HG02884 (cell line): ENCODE results near the gene PNMA6A.
"Not testable (repeated sequence)": the region's sequence is repeated elsewhere in the genome, so short reads cannot be mapped to it uniquely, and the experiment has no call there.

Experiments
- ATAC-seq: cut with Tn5 transposase; IDR thresholded peaks from one replicate; pipeline ENCODE4 v1.9.1; 2021; ENCODE audit warnings: mild to moderate bottlenecking, moderate library complexity; ENCODE audit not compliant: unreplicated experiment

PNMA6A gene

DNA sequence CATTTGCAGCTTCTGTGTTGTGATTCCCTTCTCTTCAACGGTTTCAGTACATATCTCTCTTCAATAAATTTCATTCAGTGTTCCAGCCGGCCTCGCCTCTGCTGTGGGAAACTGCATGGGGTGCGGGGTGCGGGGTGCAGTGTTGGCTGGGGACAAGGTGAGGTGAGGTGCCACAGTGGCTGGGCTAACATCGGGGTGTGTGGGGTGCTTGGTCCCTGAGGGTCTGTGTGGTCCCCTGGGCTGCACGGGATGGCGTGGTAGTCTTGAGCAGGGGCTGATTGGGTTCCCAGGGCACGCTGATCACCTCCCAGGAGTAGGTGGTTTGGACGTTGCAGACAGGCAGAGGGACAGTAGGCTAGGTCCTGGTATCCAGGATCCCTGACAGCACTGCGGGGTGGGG lies 2.7 kb downstream of the PNMA6A start:
- ATAC-seq, result no peak

- no peak for ATAC-seq
Observed at GRCh38 chrX:153075366-153075765, 3.1 kb downstream of the PNMA6A start.

GRCh38 chrX:153077437-153078135 lies 5.3 kb downstream of the PNMA6A start:
- not testable (repeated sequence) for ATAC-seq

- not testable (repeated sequence) for ATAC-seq
Observed at GRCh38 chrX:153083238-153083923, 11.1 kb downstream of the PNMA6A start.

DNA sequence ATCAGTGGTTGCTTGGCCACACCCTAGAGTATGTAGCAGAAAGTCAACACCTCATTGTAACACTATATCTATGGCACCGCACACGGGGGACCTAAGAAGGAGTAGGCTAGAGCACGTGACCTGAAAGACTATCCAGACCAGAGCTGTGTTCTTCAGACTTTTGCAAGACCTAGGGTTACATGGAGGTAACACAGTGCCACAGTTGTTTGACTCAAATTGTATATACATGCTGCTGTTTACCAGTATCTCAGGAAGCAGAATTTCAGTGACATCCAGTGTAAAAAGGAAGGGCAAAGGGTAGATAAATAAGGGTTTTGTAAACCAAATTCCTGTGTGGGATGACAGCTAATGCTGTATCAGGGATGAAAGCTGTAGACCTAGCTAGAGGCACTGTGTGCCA lies 30.2 kb downstream of the PNMA6A start:
- no peak for ATAC-seq

DNA sequence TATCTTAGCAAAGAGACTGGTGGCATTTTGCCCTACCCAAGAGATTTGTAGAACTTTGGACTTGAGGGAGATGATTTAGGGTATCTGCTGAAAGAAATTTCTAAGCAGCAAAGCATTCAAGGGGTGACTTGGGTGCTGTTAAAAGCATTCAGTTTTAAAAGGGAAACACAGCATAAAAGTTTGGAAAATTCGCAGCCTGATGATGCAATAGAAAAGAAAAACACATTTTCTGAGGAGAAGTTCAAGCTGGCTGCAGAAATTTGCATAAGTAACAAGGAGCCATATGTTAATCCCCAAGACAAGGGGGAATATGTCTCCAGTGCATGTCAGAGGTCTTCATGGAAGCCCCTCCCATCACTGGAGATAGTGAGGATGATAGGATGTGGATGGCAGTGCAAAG lies 32.7 kb downstream of the PNMA6A start:
- ATAC-seq, result not testable (repeated sequence)

DNA sequence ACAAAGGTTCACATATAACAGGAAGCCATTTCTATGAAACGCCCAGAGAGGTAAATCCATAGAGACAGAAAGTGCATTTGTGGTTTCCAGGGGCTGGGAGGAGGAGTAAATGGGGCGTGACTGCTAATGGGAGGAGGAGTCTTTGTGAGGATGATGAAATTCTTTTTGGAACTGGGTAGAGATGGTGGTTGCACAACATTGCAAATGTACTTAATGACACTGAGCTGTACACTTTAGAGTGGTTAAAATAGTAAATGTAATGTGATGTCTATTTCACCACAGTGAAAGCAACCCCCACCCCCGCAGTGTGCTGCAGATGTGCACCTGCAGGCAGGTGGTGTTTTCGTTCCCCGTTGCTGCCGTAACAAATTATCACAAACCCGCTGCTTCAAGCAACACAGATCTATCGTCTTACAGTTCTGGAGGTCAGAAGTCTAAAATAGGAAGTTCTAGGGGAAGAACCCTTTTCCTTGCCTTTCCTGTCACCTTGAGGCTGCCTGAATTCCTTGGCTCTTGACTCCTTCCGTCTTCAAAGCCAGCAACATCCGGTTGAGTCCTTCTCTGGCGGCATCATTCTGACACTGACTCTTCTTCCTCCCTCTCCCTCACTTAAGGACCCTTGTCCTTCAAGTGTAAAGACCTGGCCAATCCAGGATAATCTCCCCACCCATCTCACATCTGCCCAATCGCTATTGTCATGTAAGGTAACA lies 34.0 kb downstream of the PNMA6A start:
- not testable (repeated sequence) for ATAC-seq

GRCh38 chrX:153110735-153111134 lies 38.5 kb downstream of the PNMA6A start:
- not testable (repeated sequence) for ATAC-seq

DNA sequence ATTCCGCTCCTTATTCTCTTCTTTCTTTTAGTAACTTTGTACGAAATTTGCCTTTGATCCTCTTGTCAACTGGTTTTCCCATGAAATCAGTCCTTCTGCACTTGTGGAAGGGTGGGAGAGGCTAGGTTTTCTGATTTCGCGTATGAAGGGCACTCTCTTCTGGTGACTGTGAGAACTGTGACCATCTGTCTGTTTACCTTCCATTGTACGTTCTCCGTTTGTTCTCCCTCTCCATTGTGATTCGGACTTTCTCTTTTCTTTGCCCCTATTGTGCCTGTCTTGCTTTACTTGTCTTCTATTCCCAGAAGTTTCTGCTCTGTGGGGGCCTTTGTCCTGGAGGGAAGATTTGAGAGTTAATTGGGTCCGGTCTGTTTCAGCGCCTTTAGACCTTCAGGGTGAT lies 41.6 kb downstream of the PNMA6A start:
- ATAC-seq, result not testable (repeated sequence)

GRCh38 chrX:153117754-153118153 lies 45.5 kb downstream of the PNMA6A start:
- not testable (repeated sequence) for ATAC-seq

GRCh38 chrX:153120230-153120629 lies 48.0 kb downstream of the PNMA6A start:
- ATAC-seq, result not testable (repeated sequence)

DNA sequence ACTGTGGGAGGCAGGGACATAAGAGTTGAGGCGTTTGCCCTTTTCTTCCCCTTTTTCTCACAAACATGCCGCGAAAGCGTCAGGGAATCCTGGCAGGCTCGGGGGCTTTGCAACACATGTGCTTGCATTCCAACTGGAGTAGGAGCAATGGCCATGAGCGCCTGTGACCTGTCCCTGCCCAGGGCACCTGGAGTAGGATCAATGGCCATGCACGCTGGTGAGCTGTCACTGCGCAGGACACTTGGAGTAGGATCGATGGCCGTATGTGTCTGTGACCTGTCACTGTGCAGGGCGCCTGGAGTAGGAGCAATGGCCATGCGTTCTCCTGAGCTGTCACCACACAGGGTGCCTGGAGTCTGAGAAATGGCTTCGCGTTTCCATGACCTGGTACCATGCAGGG lies 51.2 kb downstream of the PNMA6A start:
- ATAC-seq, result not testable (repeated sequence)
